Heart left ventricle (tissue), 13 donors: ENCODE data around the gene EDDM3A.

Experiments used
- POLR2A ChIP-seq, 2 donors: fragments of 450-650 bp; IDR thresholded peaks; one replicate each; pipeline ENCODE4 v1.6.1; 2017; ENCODE audit warnings: antibody characterized with exemption in 2 of 2, mild to moderate bottlenecking in 2 of 2, moderate library complexity in 2 of 2
- TF ChIP-seq, protein P1 (sequence below), 12 donors: fragments of 200-600 bp; sonication (generic) in 4 of 12; IDR thresholded peaks; one replicate each; pipeline versions ENCODE4 v1.5.0 to v1.8.0; 2018 to 2022; ENCODE audit warnings: antibody characterized with exemption in 12 of 12, mild to moderate bottlenecking in 5 of 12
- donor health status: ischemic (EF 13 %, LVEDD 7.1; RV severe dilation, severe dysfunction).
- donor health status: DM: no; HTN: yes; CAD: no.
- donor health status: DM: no; HTN: no; CAD: no.
- donor health status: ischemic (EF 25% LVEDD 6.9; RV normal size, moderate dysfunction).
- donor health status: ischemic (EF 25% LVEDD 5.7; RV mildly dilated, moderate dysfunction).
- donor health status: ischemic (EF 35%, LVEDD 5.7; RV mildly dilated, moderate dysfunction).
- donor health status: nonischemic (EF 11% LVEDD 7.7; RV severe dilation, severe dysfunction).
- donor health status: DM: yes; HTN: yes; CAD: no.
- donor health status: PGD.
- donor health status: ischemic (EF 29% LVEDD 5.4; RV normal size, mild dysfunction).
- donor health status: nonischemic (EF 23%, LVEDD 6.1; RV moderate dilation, normal function).

- TF ChIP-seq, protein P1, sequence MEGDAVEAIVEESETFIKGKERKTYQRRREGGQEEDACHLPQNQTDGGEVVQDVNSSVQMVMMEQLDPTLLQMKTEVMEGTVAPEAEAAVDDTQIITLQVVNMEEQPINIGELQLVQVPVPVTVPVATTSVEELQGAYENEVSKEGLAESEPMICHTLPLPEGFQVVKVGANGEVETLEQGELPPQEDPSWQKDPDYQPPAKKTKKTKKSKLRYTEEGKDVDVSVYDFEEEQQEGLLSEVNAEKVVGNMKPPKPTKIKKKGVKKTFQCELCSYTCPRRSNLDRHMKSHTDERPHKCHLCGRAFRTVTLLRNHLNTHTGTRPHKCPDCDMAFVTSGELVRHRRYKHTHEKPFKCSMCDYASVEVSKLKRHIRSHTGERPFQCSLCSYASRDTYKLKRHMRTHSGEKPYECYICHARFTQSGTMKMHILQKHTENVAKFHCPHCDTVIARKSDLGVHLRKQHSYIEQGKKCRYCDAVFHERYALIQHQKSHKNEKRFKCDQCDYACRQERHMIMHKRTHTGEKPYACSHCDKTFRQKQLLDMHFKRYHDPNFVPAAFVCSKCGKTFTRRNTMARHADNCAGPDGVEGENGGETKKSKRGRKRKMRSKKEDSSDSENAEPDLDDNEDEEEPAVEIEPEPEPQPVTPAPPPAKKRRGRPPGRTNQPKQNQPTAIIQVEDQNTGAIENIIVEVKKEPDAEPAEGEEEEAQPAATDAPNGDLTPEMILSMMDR (IDR thresholded peaks at IDR 0.05) = no peak
- TF ChIP-seq POLR2A (IDR thresholded peaks at IDR 0.05) = no peak
Observed at GRCh38 chr14:20734430-20734806, 11.3 kb upstream of the EDDM3A start.
